Renal cortical epithelial cell (primary cell): Measurements from ENCODE around the gene RHOD. TPM values are rescaled to one million over a fixed set of nuclear protein-coding genes. Genes with fewer than 3 reads are reported as not detected.

Experiments used
- DNase-seq: peaks from one replicate; pipeline ENCODE4 v3.0.0-alpha.2; 2011; ENCODE audit warnings: low read depth
- total RNA-seq: library from RNA; depleted of rRNA; stranded (reverse); fragments of >200 nt; gene quantifications from 2 replicates; pipeline ENCODE4 v1.2.3, GENCODE V29; 2014

RHOD gene
- total RNA-seq, 1 donor from 2014 or later, result 22.3 TPM

GRCh38 chr11:67032830-67033551 lies 23.7 kb upstream of the RHOD start:
- peak; percentile 88 for DNase-seq

- DNase-seq, result peak; percentile 93
Measured at GRCh38 chr11:67033661-67034166, 22.9 kb upstream of the RHOD start.

GRCh38 chr11:67034350-67034749 lies 22.3 kb upstream of the RHOD start:
- DNase-seq, result no peak

GRCh38 chr11:67040147-67040546 lies 16.5 kb upstream of the RHOD start:
- DNase-seq, result no peak

GRCh38 chr11:67041602-67042001 lies 15.0 kb upstream of the RHOD start:
- DNase-seq, result no peak

GRCh38 chr11:67043572-67044349 lies 12.9 kb upstream of the RHOD start:
- DNase-seq, result no peak

GRCh38 chr11:67044496-67044895 lies 12.2 kb upstream of the RHOD start:
- DNase-seq, result no peak

GRCh38 chr11:67045314-67045713 lies 11.3 kb upstream of the RHOD start:
- DNase-seq, result peak; percentile 80

- DNase-seq, result no peak
Measured at GRCh38 chr11:67048515-67049130, 8.0 kb upstream of the RHOD start.

- DNase-seq, result no peak
Measured at GRCh38 chr11:67050139-67050538, 6.5 kb upstream of the RHOD start.

- no peak for DNase-seq
Measured at GRCh38 chr11:67051180-67051893, 5.3 kb upstream of the RHOD start.

- no peak for DNase-seq
Measured at GRCh38 chr11:67051945-67052488, 4.6 kb upstream of the RHOD start.

GRCh38 chr11:67052891-67053290 lies 3.8 kb upstream of the RHOD start:
- DNase-seq, result no peak

GRCh38 chr11:67053896-67054329 lies 2.7 kb upstream of the RHOD start:
- peak; percentile 29 for DNase-seq

- peak; percentile 70 for DNase-seq
Measured at GRCh38 chr11:67054346-67054835, 2.3 kb upstream of the RHOD start.

- peak; percentile 75 for DNase-seq
Measured at GRCh38 chr11:67054836-67055523, 1.7 kb upstream of the RHOD start.

GRCh38 chr11:67055812-67056211 lies 835 bp upstream of the RHOD start:
- DNase-seq, result peak; percentile 69

- DNase-seq, result no peak
Measured at GRCh38 chr11:67057205-67057672, 592 bp downstream of the RHOD start.

GRCh38 chr11:67058506-67058905 lies 1.9 kb downstream of the RHOD start:
- DNase-seq, result no peak

GRCh38 chr11:67059671-67060070 lies 3.0 kb downstream of the RHOD start:
- DNase-seq, result no peak

GRCh38 chr11:67060111-67060522 lies 3.5 kb downstream of the RHOD start:
- DNase-seq, result peak; percentile 35
